Common myeloid progenitor, CD34-positive (primary cell): Measurements from ENCODE around the gene LAP3.

Source experiments
- CTCF ChIA-PET: fragments of 350-600 bp; sonication (Branson Sonifier 250); formaldehyde crosslinking; loops from one replicate; lab custom pipeline; 2021; ENCODE audit warnings: antibody characterized with exemption; lab: Charles Lee
- POLR2A ChIA-PET: fragments of 350-600 bp; sonication (Branson Sonifier 250); formaldehyde crosslinking; loops from one replicate; lab custom pipeline; 2021; ENCODE audit warnings: antibody characterized with exemption; lab: Charles Lee
- DNase-seq, 3 donors: peaks; one replicate each; pipeline versions ENCODE4 v3.0.0 to v3.0.0-alpha.2; 2013
- H3K27ac ChIP-seq, 2 experiments: 1 replicate in 1 of 2; 2 replicates in 1 of 2; pipeline ENCODE4 v1.7.0; 2013; ENCODE audit warnings: inconsistent platforms in 2 of 2, low read length in 2 of 2, mild to moderate bottlenecking in 2 of 2, low read depth in 1 of 2, moderate library complexity in 1 of 2; ENCODE audit not compliant: severe bottlenecking in 2 of 2, insufficient read depth in 1 of 2, poor library complexity in 1 of 2
- H3K27me3 ChIP-seq, 5 experiments: replicated peaks in 2 of 5; 1 replicate in 3 of 5; 2 replicates in 2 of 5; pipeline versions ENCODE4 v1.6.1 to v1.7.0; 2013; ENCODE audit warnings: low read length in 4 of 5, mild to moderate bottlenecking in 2 of 5, moderate library complexity in 2 of 5, inconsistent platforms in 1 of 5; ENCODE audit not compliant: insufficient read depth in 5 of 5, control insufficient read depth in 4 of 5
- H3K36me3 ChIP-seq, 4 experiments: 1 replicate in 2 of 4; 2 replicates in 2 of 4; pipeline versions ENCODE4 v1.6.1 to v1.7.0; 2013; ENCODE audit warnings: low read length in 3 of 4, control low read depth in 1 of 4, mild to moderate bottlenecking in 1 of 4; ENCODE audit not compliant: control insufficient read depth in 4 of 4, insufficient read depth in 4 of 4
- H3K4me1 ChIP-seq, 4 experiments: 1 replicate in 3 of 4; 2 replicates in 1 of 4; pipeline versions ENCODE4 v1.6.1 to v1.7.1; 2013; ENCODE audit warnings: low read length in 3 of 4, mild to moderate bottlenecking in 3 of 4, control low read depth in 1 of 4, inconsistent platforms in 1 of 4, moderate library complexity in 1 of 4; ENCODE audit not compliant: control insufficient read depth in 4 of 4, insufficient read depth in 4 of 4; ENCODE audit errors: control extremely low read depth in 1 of 4
- H3K4me3 ChIP-seq, 7 experiments: 1 replicate in 4 of 7; 2 replicates in 3 of 7; pipeline versions ENCODE4 v1.5.1 to v1.7.0; 2013; ENCODE audit warnings: mild to moderate bottlenecking in 7 of 7, low read length in 6 of 7, moderate library complexity in 6 of 7, inconsistent platforms in 2 of 7, low read depth in 2 of 7, control low read depth in 1 of 7; ENCODE audit not compliant: insufficient read depth in 4 of 7, control insufficient read depth in 1 of 7; ENCODE audit errors: extremely low read depth in 1 of 7
- H3K9me3 ChIP-seq, 5 experiments: 1 replicate in 4 of 5; 2 replicates in 1 of 5; pipeline versions ENCODE4 v1.6.1 to v1.7.1; 2013; ENCODE audit warnings: low read length in 4 of 5, mild to moderate bottlenecking in 2 of 5, inconsistent platforms in 1 of 5, low read depth in 1 of 5, moderate library complexity in 1 of 5; ENCODE audit not compliant: control insufficient read depth in 4 of 5, insufficient read depth in 2 of 5; ENCODE audit errors: control extremely low read depth in 1 of 5
- WGBS: methylation state at CpG from one replicate; pipeline ENCODE4 v1.1.5; 2013; ENCODE audit not compliant: insufficient coverage; 5-methylcytosine and 5-hydroxymethylcytosine counted together

LAP3 gene

GRCh38 chr4:17624821-17625220 lies 47.8 kb downstream of the LAP3 start:
- Histone ChIP-seq H3K27ac (no peak overlapping the region), H3K9me3 (no peaks in the 10 kb centered on the region), H3K4me1 (no peaks in the 10 kb centered on the region), H3K36me3 (peaks cover 26 to 95% (median 59%) of the 10 kb centered on the region in 4 experiments), H3K27me3 (no peaks in the 10 kb centered on the region), H3K4me3 (no peak overlapping the region)
- no peak for DNase-seq
- ChIA-PET CTCF (no interaction called here), POLR2A (no interaction called here)
- WGBS = no CpG with 5 or more reads among the region's 2 CpGs

- no peak overlapping the region for H3K4me3 ChIP-seq
- WGBS = 100% methylated on average over 2 of the region's 4 CpGs
- no peak overlapping the region for H3K27ac ChIP-seq
- no peaks in the 10 kb centered on the region for H3K9me3 ChIP-seq
- ChIA-PET POLR2A (no interaction called here), CTCF (interaction anchor here (0.9 kb wide), 1 partner anchor 43 kb away, joined by 3 read pairs; no protein-coding TSS in a partner anchor)
- H3K27me3 ChIP-seq = no peaks in the 10 kb centered on the region
- H3K36me3 ChIP-seq = peaks cover 21 to 95% (median 53%) of the 10 kb centered on the region in 4 experiments
- H3K4me1 ChIP-seq = no peaks in the 10 kb centered on the region
- no peak for DNase-seq
These were observed 53.2 kb downstream of the LAP3 start for GRCh38 chr4:17630228-17630627.

- H3K4me1 ChIP-seq = no peaks in the 10 kb centered on the region
- H3K4me3 ChIP-seq = no peak overlapping the region
- DNase-seq = no peak
- no peaks in the 10 kb centered on the region for H3K9me3 ChIP-seq
- H3K27me3 ChIP-seq = no peaks in the 10 kb centered on the region
- WGBS = no CpG with 5 or more reads among the region's 9 CpGs
- H3K27ac ChIP-seq = no peak overlapping the region
- POLR2A ChIA-PET = no interaction called here
- CTCF ChIA-PET = no interaction called here
- H3K36me3 ChIP-seq = peaks cover 16 to 71% (median 43%) of the 10 kb centered on the region in 4 experiments
These were observed 56.6 kb downstream of the LAP3 start for GRCh38 chr4:17633600-17633999.

GRCh38 chr4:17635056-17635455 lies 58.1 kb downstream of the LAP3 start:
- H3K4me1 ChIP-seq = no peaks in the 10 kb centered on the region
- no peak for DNase-seq
- H3K4me3 ChIP-seq = no peak overlapping the region
- no peaks in the 10 kb centered on the region for H3K27me3 ChIP-seq
- H3K27ac ChIP-seq = no peak overlapping the region
- ChIA-PET POLR2A (no interaction called here), CTCF (interaction anchor here (1.9 to 4.5 kb wide), 2 partner anchors 20 to 87 kb away, joined by 6 to 37 read pairs; partner anchors contain the start of gene MED28)
- no peaks in the 10 kb centered on the region for H3K9me3 ChIP-seq
- WGBS = 100% methylated on average over 2 of the region's 4 CpGs
- peaks cover 15 to 59% (median 38%) of the 10 kb centered on the region in 4 experiments for H3K36me3 ChIP-seq

- H3K36me3 ChIP-seq = peaks cover 15 to 47% (median 32%) of the 10 kb centered on the region in 4 experiments
- no peak overlapping the region for H3K4me3 ChIP-seq
- WGBS = 96% methylated on average over 14 of the region's 17 CpGs
- H3K4me1 ChIP-seq = no peaks in the 10 kb centered on the region
- H3K27me3 ChIP-seq = no peaks in the 10 kb centered on the region
- DNase-seq = no peak
- CTCF ChIA-PET = interaction anchor here (0.9 to 4.5 kb wide), 11 partner anchors 10 to 128 kb away, joined by 3 to 37 read pairs (median 4); partner anchors contain the start of gene MED28
- no peaks in the 10 kb centered on the region for H3K9me3 ChIP-seq
- no peak overlapping the region for H3K27ac ChIP-seq
- POLR2A ChIA-PET = interaction anchor here (0.6 to 1.0 kb wide), 2 partner anchors 87 to 165 kb away, joined by 3 to 4 read pairs; no protein-coding TSS in a partner anchor
These were observed 59.3 kb downstream of the LAP3 start for GRCh38 chr4:17636341-17636695.

- ChIA-PET CTCF (interaction anchor here (0.7 to 4.5 kb wide), 15 partner anchors 11 to 617 kb away, joined by 3 to 37 read pairs (median 4); partner anchors contain the start of gene MED28), POLR2A (interaction anchor here (0.6 to 1.0 kb wide), 2 partner anchors 88 to 165 kb away, joined by 3 to 4 read pairs; no protein-coding TSS in a partner anchor)
- Histone ChIP-seq H3K4me3 (no peak overlapping the region), H3K4me1 (no peaks in the 10 kb centered on the region), H3K9me3 (no peaks in the 10 kb centered on the region), H3K36me3 (peaks cover 14 to 41% (median 29%) of the 10 kb centered on the region in 4 experiments), H3K27me3 (no peaks in the 10 kb centered on the region), H3K27ac (no peak overlapping the region)
- peak; percentile 63 to 79 (median 71) for DNase-seq
- 69% methylated on average over 23 of the region's 32 CpGs for WGBS
These were observed 60.0 kb downstream of the LAP3 start for GRCh38 chr4:17636696-17637622.

- ChIA-PET POLR2A (no interaction called here), CTCF (interaction anchor here (0.6 to 4.5 kb wide), 5 partner anchors 14 to 158 kb away, joined by 3 to 37 read pairs (median 3); no protein-coding TSS in a partner anchor)
- DNase-seq = no peak
- peaks cover 6 to 20% (median 14%) of the 10 kb centered on the region in 4 experiments for H3K36me3 ChIP-seq
- no peak overlapping the region for H3K4me3 ChIP-seq
- 84% methylated on average over 7 of the region's 7 CpGs for WGBS
- H3K27me3 ChIP-seq = no peaks in the 10 kb centered on the region
- peaks cover 0 to 3% (median 0%) of the 10 kb centered on the region in 5 experiments for H3K9me3 ChIP-seq
- H3K27ac ChIP-seq = no peak overlapping the region
- no peaks in the 10 kb centered on the region for H3K4me1 ChIP-seq
These were observed 62.1 kb downstream of the LAP3 start for GRCh38 chr4:17639136-17639535.
